PC-3 (cell line): Measurements from ENCODE around the gene CMTM2. TPM values are rescaled to one million over a fixed set of nuclear protein-coding genes. Genes with fewer than 3 reads are reported as not detected.

Source experiments
- ATAC-seq: fragments of 200-7000 bp; cut with Tn5 transposase; 2 replicates; pipeline ENCODE4 v1.9.1; 2020; ENCODE audit warnings: mild to moderate bottlenecking, moderate library complexity
- BruUV-seq: library from RNA; stranded (reverse); fragments of 400-500 nt; replicated peaks from 2 replicates; lab custom pipeline; 2021; lab: Mats Ljungman, UMichigan
- CTCF ChIA-PET: fragments of 300-600 bp; sonication (Branson Sonifier 250); formaldehyde crosslinking; loops from one replicate; lab custom pipeline; 2022; ENCODE audit warnings: antibody characterized with exemption; lab: Charles Lee
- POLR2A ChIA-PET: fragments of 300-600 bp; sonication (Branson Sonifier 250); formaldehyde crosslinking; loops from one replicate; lab custom pipeline; 2022; ENCODE audit warnings: antibody characterized with exemption; ENCODE audit not compliant: unreplicated experiment; lab: Charles Lee
- DNase-seq: peaks from one replicate; pipeline ENCODE4 v3.0.0-alpha.2; 2015
- H2AFZ ChIP-seq: fragments of 300-600 bp; sonication (generic); 2 replicates; pipeline ENCODE4 v1.6.0; 2016; ENCODE audit warnings: antibody characterized with exemption, low read length
- H3F3A ChIP-seq: fragments of 300-600 bp; sonication (generic); one replicate; pipeline ENCODE4 v1.6.0; 2017; ENCODE audit warnings: antibody characterized with exemption, low read length, control low read depth, mild to moderate bottlenecking; ENCODE audit not compliant: unreplicated experiment
- H3K27ac ChIP-seq: fragments of 300-600 bp; sonication (generic); 2 replicates; pipeline ENCODE4 v1.5.1; 2016; ENCODE audit warnings: mild to moderate bottlenecking, low read length
- H3K27me3 ChIP-seq: fragments of 300-600 bp; sonication (generic); 2 replicates; pipeline ENCODE4 v1.6.1; 2016; ENCODE audit warnings: low read length, mixed read lengths
- H3K36me3 ChIP-seq: fragments of 300-600 bp; sonication (generic); 2 replicates; pipeline ENCODE4 v1.6.1; 2016; ENCODE audit warnings: low read depth, mixed run types, low read length, mixed read lengths
- H3K4me1 ChIP-seq: fragments of 300-600 bp; sonication (generic); 2 replicates; pipeline ENCODE4 v1.5.1; 2016; ENCODE audit warnings: low read length; ENCODE audit not compliant: insufficient read depth
- H3K4me2 ChIP-seq: fragments of 300-600 bp; sonication (generic); 2 replicates; pipeline ENCODE4 v1.6.0; 2016; ENCODE audit warnings: low read length
- H3K4me3 ChIP-seq: fragments of 300-600 bp; sonication (generic); 2 replicates; pipeline ENCODE4 v1.5.1; 2016; ENCODE audit warnings: mild to moderate bottlenecking, low read length, mixed read lengths
- H3K79me2 ChIP-seq: fragments of 300-600 bp; sonication (generic); 2 replicates; pipeline ENCODE4 v1.6.1; 2017; ENCODE audit warnings: low read length, mixed read lengths
- H3K9ac ChIP-seq: fragments of 300-600 bp; sonication (generic); 2 replicates; pipeline ENCODE4 v1.6.0; 2016; ENCODE audit warnings: mild to moderate bottlenecking, low read length
- H3K9me2 ChIP-seq: fragments of 300-600 bp; sonication (generic); replicated peaks from 2 replicates; pipeline ENCODE4 v1.6.1; 2016; ENCODE audit warnings: mixed run types, low read length, mixed read lengths
- H3K9me3 ChIP-seq: fragments of 300-600 bp; sonication (generic); 2 replicates; pipeline ENCODE4 v1.6.1; 2016; ENCODE audit warnings: low read length, mixed read lengths
- H4K20me1 ChIP-seq: fragments of 300-600 bp; sonication (generic); 2 replicates; pipeline ENCODE4 v1.6.1; 2016; ENCODE audit warnings: low read length, mixed read lengths
- CTCF ChIP-seq: fragments of 300-600 bp; sonication (generic); conservative IDR thresholded peaks from 2 replicates; pipeline ENCODE4 v1.5.1; 2017; ENCODE audit warnings: antibody characterized with exemption, low read depth, mild to moderate bottlenecking, low read length
- EZH2 ChIP-seq: fragments of 300-600 bp; sonication (generic); IDR thresholded peaks from one replicate; pipeline ENCODE4 v1.6.1; 2017; ENCODE audit warnings: antibody characterized with exemption, mild to moderate bottlenecking, low read length; ENCODE audit not compliant: unreplicated experiment
- EZH2phosphoT487 ChIP-seq: fragments of 300-600 bp; sonication (generic); IDR thresholded peaks from 2 replicates; pipeline ENCODE4 v1.6.1; 2018; ENCODE audit warnings: mild to moderate bottlenecking, antibody characterized with exemption, low read length, borderline replicate concordance
- intact Hi-C: fragments of 100-400 bp; cut with micrococcal nuclease; formaldehyde crosslinking; loops from 2 replicates; pipeline ENCODE4 v1.9.0; 2023
- total RNA-seq: library from RNA; depleted of rRNA; stranded (reverse); fragments of >200 nt; gene quantifications from 2 replicates; pipeline ENCODE4 v1.2.3, GENCODE V29; 2014

Gene CMTM2
- total RNA-seq, 1 experiment from 2014 or later: not detected

- BruUV-seq: no TSS peak
- TF ChIP-seq EZH2phosphoT487 (no peak), CTCF (no peak), EZH2 (no peak)
- intact Hi-C loops: no loop called here
- DNase-seq (no peak), ATAC-seq (no peak)
- ChIA-PET CTCF (no interaction called here), POLR2A (no interaction called here)
- H3K9ac ChIP-seq: no peak overlapping the region
- H3K9me3 ChIP-seq: no peaks in the 10 kb centered on the region
- H3F3A ChIP-seq: no peaks in the 10 kb centered on the region
- no peaks in the 10 kb centered on the region for H3K9me2 ChIP-seq
- no peaks in the 10 kb centered on the region for H3K27me3 ChIP-seq
- no peaks in the 10 kb centered on the region for H4K20me1 ChIP-seq
- H3K4me1 ChIP-seq: no peaks in the 10 kb centered on the region
- H3K79me2 ChIP-seq: no peaks in the 10 kb centered on the region
- H3K4me2 ChIP-seq: no peak overlapping the region
- H3K27ac ChIP-seq: no peak overlapping the region
- no peak overlapping the region for H3K4me3 ChIP-seq
- no peak overlapping the region for H2AFZ ChIP-seq
- no peaks in the 10 kb centered on the region for H3K36me3 ChIP-seq
These were observed 55.4 kb downstream of the CMTM2 start for GRCh38 chr16:66634527-66635196.

- BruUV-seq: no TSS peak
- CTCF ChIA-PET: no interaction called here
These were observed 56.1 kb downstream of the CMTM2 start for GRCh38 chr16:66635406-66635805.

More at GRCh38 chr16:66635406-66635805, 56.1 kb downstream of the CMTM2 start:
- TF ChIP-seq EZH2phosphoT487 (no peak), CTCF (no peak), EZH2 (no peak)
- POLR2A ChIA-PET: no interaction called here
- Histone ChIP-seq H3K79me2 (no peaks in the 10 kb centered on the region), H3K27me3 (no peaks in the 10 kb centered on the region), H3K36me3 (no peaks in the 10 kb centered on the region), H3K4me3 (no peak overlapping the region), H2AFZ (no peak overlapping the region), H3F3A (no peaks in the 10 kb centered on the region), H3K4me2 (no peak overlapping the region), H3K4me1 (no peaks in the 10 kb centered on the region), H3K9me3 (no peaks in the 10 kb centered on the region), H3K9ac (no peak overlapping the region), H3K9me2 (no peaks in the 10 kb centered on the region), H3K27ac (no peak overlapping the region), H4K20me1 (no peaks in the 10 kb centered on the region)
- intact Hi-C loops: no loop called here
- DNase-seq (no peak), ATAC-seq (no peak)
